Neuronal stem cell (in vitro differentiated cells): ENCODE data around the gene LDLRAD2.

Source experiments
- DNase-seq: peaks from one replicate; pipeline ENCODE4 v3.0.0-alpha.2; 2013; ENCODE audit warnings: low spot score
- H2AFZ ChIP-seq: one replicate; pipeline ENCODE4 v1.6.1; 2013; ENCODE audit warnings: mild to moderate bottlenecking, low read length, inconsistent platforms
- H2AK5ac ChIP-seq: 2 replicates; pipeline ENCODE4 v1.6.1; 2013; ENCODE audit warnings: low read depth, mild to moderate bottlenecking, inconsistent platforms, low read length, moderate library complexity, mixed read lengths
- H2BK120ac ChIP-seq: 2 replicates; pipeline ENCODE4 v1.6.1; 2013; ENCODE audit warnings: low read depth, mild to moderate bottlenecking, inconsistent platforms, low read length, moderate library complexity, mixed read lengths
- H2BK12ac ChIP-seq: one replicate; pipeline ENCODE4 v1.6.1; 2013; ENCODE audit warnings: low read length, inconsistent platforms
- H2BK15ac ChIP-seq: 2 replicates; pipeline ENCODE4 v1.6.1; 2013; ENCODE audit warnings: mild to moderate bottlenecking, low read length, inconsistent platforms, mixed read lengths
- H2BK5ac ChIP-seq: one replicate; pipeline ENCODE4 v1.6.1; 2013; ENCODE audit warnings: inconsistent platforms, mild to moderate bottlenecking, low read length, moderate library complexity
- H3K14ac ChIP-seq: one replicate; pipeline ENCODE4 v1.6.1; 2013; ENCODE audit warnings: low read length, inconsistent platforms
- H3K18ac ChIP-seq: 2 replicates; pipeline ENCODE4 v1.6.1; 2013; ENCODE audit warnings: low read length, inconsistent platforms
- H3K23ac ChIP-seq: 2 replicates; pipeline ENCODE4 v1.6.1; 2013; ENCODE audit warnings: low read depth, mild to moderate bottlenecking, mixed read lengths, low read length, inconsistent platforms; ENCODE audit not compliant: poor library complexity
- H3K27ac ChIP-seq: replicated peaks from 3 replicates; pipeline ENCODE4 v1.5.1; 2013; ENCODE audit warnings: low read length, inconsistent platforms
- H3K27me3 ChIP-seq, 3 experiments: 2 replicates each; pipeline ENCODE4 v1.6.1; 2013; ENCODE audit warnings: low read length in 3 of 3, mild to moderate bottlenecking in 2 of 3, inconsistent platforms in 1 of 3, low read depth in 1 of 3, mixed read lengths in 1 of 3, moderate library complexity in 1 of 3; ENCODE audit not compliant: control insufficient read depth in 3 of 3, insufficient read depth in 3 of 3
- H3K36me3 ChIP-seq, 2 donors: replicated peaks in 1 of 2; 2 replicates each; pipeline ENCODE4 v1.6.1; 2013; ENCODE audit warnings: low read length in 2 of 2; ENCODE audit not compliant: control insufficient read depth in 2 of 2, insufficient read depth in 2 of 2
- H3K4ac ChIP-seq: 2 replicates; pipeline ENCODE4 v1.6.1; 2013; ENCODE audit warnings: inconsistent platforms, mild to moderate bottlenecking, low read length, moderate library complexity
- H3K4me1 ChIP-seq, 2 donors: 1 replicate in 1 of 2; 2 replicates in 1 of 2; pipeline ENCODE4 v1.6.1; 2013; ENCODE audit warnings: low read length in 2 of 2, low read depth in 1 of 2; ENCODE audit not compliant: control insufficient read depth in 2 of 2, insufficient read depth in 1 of 2
- H3K4me2 ChIP-seq: one replicate; pipeline ENCODE4 v1.6.1; 2013; ENCODE audit warnings: mild to moderate bottlenecking, low read length, inconsistent platforms; ENCODE audit not compliant: insufficient read depth, poor library complexity, severe bottlenecking
- H3K4me3 ChIP-seq, 2 donors: 2 replicates each; pipeline ENCODE4 v1.5.1; 2013; ENCODE audit warnings: low read length in 2 of 2, mild to moderate bottlenecking in 2 of 2, inconsistent platforms in 1 of 2, moderate library complexity in 1 of 2
- H3K79me1 ChIP-seq: one replicate; pipeline ENCODE4 v1.6.1; 2013; ENCODE audit warnings: low read depth, mild to moderate bottlenecking, inconsistent platforms, low read length, moderate library complexity
- H3K9ac ChIP-seq: one replicate; pipeline ENCODE4 v1.6.1; 2013; ENCODE audit warnings: mild to moderate bottlenecking, low read depth, low read length, inconsistent platforms; ENCODE audit not compliant: poor library complexity
- H3K9me3 ChIP-seq, 2 donors: replicated peaks in 1 of 2; 2 replicates each; pipeline versions ENCODE3 to v1.6.1; 2013; ENCODE audit warnings: low read length in 2 of 2, mild to moderate bottlenecking in 2 of 2, inconsistent platforms in 1 of 2, low read depth in 1 of 2, mixed read lengths in 1 of 2, moderate library complexity in 1 of 2; ENCODE audit not compliant: control insufficient read depth in 2 of 2, insufficient read depth in 1 of 2
- H4K8ac ChIP-seq: one replicate; pipeline ENCODE4 v1.6.1; 2013; ENCODE audit warnings: low read depth, mild to moderate bottlenecking, inconsistent platforms, low read length, moderate library complexity
- H4K91ac ChIP-seq: one replicate; pipeline ENCODE4 v1.6.1; 2013; ENCODE audit warnings: low read length, low read depth, mild to moderate bottlenecking, inconsistent platforms; ENCODE audit not compliant: poor library complexity
- WGBS, 2 donors: extraction: QIAGEN DNeasy Blood & Tissue Kit; methylation state at CpG; one replicate each; pipeline ENCODE4 v1.1.7; 2013; ENCODE audit warnings: missing lambda C conversion rate in 2 of 2, mixed read lengths in 1 of 2; ENCODE audit not compliant: insufficient read length in 2 of 2, insufficient replicate concordance in 1 of 2; ENCODE audit errors: extremely low coverage in 2 of 2; 5-methylcytosine and 5-hydroxymethylcytosine counted together

LDLRAD2 gene

GRCh38 chr1:21779613-21780521, 32.2 kb upstream of the LDLRAD2 start:
- Histone ChIP-seq H2AK5ac (no peak overlapping the region), H3K23ac (no peak overlapping the region), H3K79me1 (peaks cover 6% of the 10 kb centered on the region), H4K8ac (no peak overlapping the region), H3K9me3 (peaks cover 0 to 13% of the 10 kb centered on the region in 2 donors), H3K9ac (no peak overlapping the region), H4K91ac (no peak overlapping the region), H3K27me3 (peaks cover 0 to 1% (median 0%) of the 10 kb centered on the region in 3 experiments), H2BK5ac (no peak overlapping the region), H3K4me2 (no peak overlapping the region), H3K14ac (no peak overlapping the region), H3K27ac (no peak overlapping the region), H3K18ac (no peak overlapping the region), H2BK12ac (no peak overlapping the region), H2BK120ac (no peak overlapping the region), H3K36me3 (peaks cover 0 to 7% of the 10 kb centered on the region in 2 donors), H2AFZ (no peak overlapping the region), H3K4me3 (no peak overlapping the region), H3K4me1 (peaks cover 0 to 5% of the 10 kb centered on the region in 2 donors), H3K4ac (no peak overlapping the region), H2BK15ac (no peak overlapping the region)
- DNase-seq, result no peak
- no CpG with 5 or more reads among the region's 12 CpGs for WGBS, 2 donors

DNA sequence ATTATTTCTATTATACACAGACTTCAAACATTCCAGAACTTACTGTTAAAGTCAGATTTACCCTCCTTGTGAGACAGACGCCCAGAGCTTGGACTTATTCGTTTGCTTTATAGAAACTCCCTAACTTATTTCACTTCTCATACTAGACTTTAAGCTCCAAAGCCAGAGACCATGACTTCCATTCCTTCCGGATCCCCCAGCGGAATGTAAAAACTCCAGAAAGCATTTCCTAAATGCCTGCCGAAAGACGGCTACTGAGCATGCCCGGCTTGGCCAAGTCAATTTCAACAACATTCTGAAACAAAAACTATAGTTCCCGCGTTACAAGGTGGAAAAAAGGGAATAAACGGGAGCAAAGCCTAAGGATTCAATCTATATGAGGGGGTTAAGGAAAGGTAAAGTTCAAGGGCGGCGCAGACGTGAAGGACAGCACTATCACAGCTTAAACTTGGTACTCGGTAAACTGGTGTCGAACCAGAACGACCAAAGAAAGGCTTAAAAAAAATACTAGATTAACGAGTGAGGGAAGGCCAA, 30.2 kb upstream of the LDLRAD2 start:
- no peak overlapping the region for H4K91ac ChIP-seq
- H3K9me3 ChIP-seq, result peaks cover 0 to 13% of the 10 kb centered on the region in 2 donors
- H3K36me3 ChIP-seq, result no peaks in the 10 kb centered on the region
- peak overlapping the region; percentile 90 to 97 for H3K4me3 ChIP-seq
- peaks cover 0 to 5% of the 10 kb centered on the region in 2 donors for H3K4me1 ChIP-seq
- H3K18ac ChIP-seq, result no peak overlapping the region
- no CpG with 5 or more reads among the region's 17 CpGs for WGBS, 2 donors
- no peak overlapping the region for H3K4ac ChIP-seq
- peaks cover 0 to 1% (median 0%) of the 10 kb centered on the region in 3 experiments for H3K27me3 ChIP-seq
- H4K8ac ChIP-seq, result no peak overlapping the region
- H2AK5ac ChIP-seq, result no peak overlapping the region
- H3K79me1 ChIP-seq, result peaks cover 6% of the 10 kb centered on the region
- no peak overlapping the region for H3K9ac ChIP-seq
- H3K27ac ChIP-seq, result no peak overlapping the region
- DNase-seq, result peak; percentile 4
- no peak overlapping the region for H2BK120ac ChIP-seq
- H3K4me2 ChIP-seq, result peak overlapping the region; percentile 79
- H2BK5ac ChIP-seq, result no peak overlapping the region
- H3K14ac ChIP-seq, result no peak overlapping the region
- no peak overlapping the region for H2BK12ac ChIP-seq
- H2BK15ac ChIP-seq, result no peak overlapping the region
- peak overlapping the region; percentile 97 for H2AFZ ChIP-seq
- H3K23ac ChIP-seq, result no peak overlapping the region

GRCh38 chr1:21782349-21782867, 29.7 kb upstream of the LDLRAD2 start:
- Histone ChIP-seq H3K23ac (peak overlapping the region; percentile 100), H3K4me1 (peaks cover 0 to 5% of the 10 kb centered on the region in 2 donors), H3K4me2 (peak overlapping the region; percentile 79), H3K4me3 (peak overlapping the region; percentile 90 to 97), H3K9me3 (peaks cover 0 to 10% of the 10 kb centered on the region in 2 donors), H2BK15ac (no peak overlapping the region), H3K27me3 (peaks cover 0 to 1% (median 0%) of the 10 kb centered on the region in 3 experiments), H2BK12ac (no peak overlapping the region), H2AFZ (peak overlapping the region; percentile 97), H3K14ac (peak overlapping the region; percentile 96), H4K8ac (peak overlapping the region; percentile 78), H3K27ac (peak overlapping the region; percentile 61), H3K36me3 (no peaks in the 10 kb centered on the region), H3K9ac (peak overlapping the region; percentile 97), H3K4ac (no peak overlapping the region), H2BK5ac (peak overlapping the region; percentile 85), H2AK5ac (peak overlapping the region; percentile 42), H4K91ac (no peak overlapping the region), H3K18ac (peak overlapping the region; percentile 93), H3K79me1 (peaks cover 6% of the 10 kb centered on the region), H2BK120ac (no peak overlapping the region)
- DNase-seq, result no peak
- WGBS, 2 donors, result no CpG with 5 or more reads among the region's 37 CpGs
